ENCODE measurements around the gene PIWIL4.

- TF ChIP-seq CTCF (conservative IDR thresholded peaks at IDR 0.05; ENCODE audit: low read length): no peak
- TF ChIP-seq EZH2phosphoT487 (IDR thresholded peaks at IDR 0.05; ENCODE audit: borderline replicate concordance, low read depth, low read length): no peak
Measured at GRCh38 chr11:94649254-94649653, 82.1 kb downstream of the PIWIL4 start.
